ENCODE data around the gene R3HDM4.
A peak's percentile ranks its signal among the peaks of the same experiment; 100 is the strongest.

R3HDM4 gene

DNA sequence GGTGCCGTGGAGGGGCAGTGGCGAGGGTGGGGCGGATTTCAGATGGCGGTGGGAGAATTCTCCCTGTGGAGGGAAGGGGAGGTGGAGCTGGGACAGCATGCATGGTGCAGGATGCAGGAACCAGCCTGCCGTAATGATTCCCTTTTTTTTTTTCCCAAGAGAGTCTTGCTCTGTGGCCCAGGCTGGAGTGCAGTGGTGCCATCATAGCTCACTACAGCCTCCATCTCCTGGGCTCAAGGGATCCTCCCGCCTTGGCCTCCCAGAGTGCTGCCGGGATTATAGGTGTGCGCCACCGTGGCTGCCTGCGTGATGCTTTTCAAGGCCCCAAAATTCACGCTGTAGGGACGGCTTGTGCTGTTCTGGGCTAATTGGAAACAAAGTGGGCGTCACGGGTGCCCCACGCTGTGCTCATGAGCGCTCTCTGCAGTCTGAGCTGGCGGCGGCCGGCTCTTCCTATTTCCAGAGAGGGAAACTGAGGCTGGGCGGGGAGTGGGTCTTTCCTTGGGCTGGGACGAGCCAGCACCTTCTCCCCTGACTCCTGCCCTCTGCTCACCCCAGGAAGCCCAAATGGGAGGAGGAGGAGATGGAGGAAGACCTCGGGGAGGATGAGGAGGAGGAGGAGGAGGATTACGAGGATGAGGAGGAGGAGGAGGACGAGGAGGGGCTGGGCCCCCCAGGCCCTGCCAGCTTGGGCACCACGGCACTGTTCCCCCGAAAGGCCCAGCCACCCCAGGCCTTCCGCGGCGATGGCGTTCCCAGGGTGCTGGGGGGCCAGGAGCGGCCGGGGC, 19.0 kb upstream of the R3HDM4 start:
- Histone ChIP-seq H3K4me2 (ENCODE audit: low read length) (no peak overlapping the region), H3K9ac (ENCODE audit: low read length) (no peak overlapping the region), H3K14ac (ENCODE audit: low read length) (peak overlapping the region; percentile 62), H4K8ac (ENCODE audit: low read depth, low read length) (peak overlapping the region; percentile 81), H3K9me3 (ENCODE audit: insufficient read depth, low read depth, low read length) (no peaks in the 10 kb centered on the region), H2AK5ac (ENCODE audit: low read length) (peak overlapping the region; percentile 31), H2BK120ac (ENCODE audit: insufficient read depth, low read length, poor library complexity) (peak overlapping the region; percentile 94), H3K79me2 (ENCODE audit: control insufficient read depth, insufficient read depth, low read length, poor library complexity) (peaks cover 56% of the 10 kb centered on the region), H2BK5ac (ENCODE audit: low read depth, low read length, poor library complexity) (peak overlapping the region; percentile 92), H4K91ac (ENCODE audit: low read depth, low read length) (peak overlapping the region; percentile 96), H3K18ac (ENCODE audit: low read length) (peak overlapping the region; percentile 85), H3K27ac (ENCODE audit: low read depth, low read length) (peak overlapping the region; percentile 96), H3K27me3 (ENCODE audit: insufficient read depth, low read length) (no peaks in the 10 kb centered on the region), H3K23ac (ENCODE audit: low read length) (no peak overlapping the region), H2BK12ac (ENCODE audit: low read length) (peak overlapping the region; percentile 38), H3K4ac (ENCODE audit: low read depth, low read length) (peak overlapping the region; percentile 80), H3K4me1 (ENCODE audit: control insufficient read depth in 1 of 2, insufficient read depth in 2 of 2, low read length in 2 of 2) (peaks cover 51 to 53% of the 10 kb centered on the region in 2 experiments), H3K79me1 (ENCODE audit: low read length) (peaks cover 57% of the 10 kb centered on the region), H3K4me3 (ENCODE audit: low read depth, low read length) (no peak overlapping the region), H2AFZ (ENCODE audit: insufficient read depth, low read length, poor library complexity) (peak overlapping the region; percentile 6), H3K36me3 (ENCODE audit: control insufficient read depth in 1 of 2, insufficient read depth in 2 of 2, low read length in 2 of 2) (peaks cover 65 to 75% of the 10 kb centered on the region in 2 experiments), H4K12ac (ENCODE audit: low read depth, low read length) (peak overlapping the region; percentile 5)
- peak in 1 of 2 donors; percentile 57 for DNase-seq
- WGBS (ENCODE audit: extremely low coverage, insufficient coverage, insufficient read length) = 100% methylated on average over 3 of the region's 32 CpGs

DNA sequence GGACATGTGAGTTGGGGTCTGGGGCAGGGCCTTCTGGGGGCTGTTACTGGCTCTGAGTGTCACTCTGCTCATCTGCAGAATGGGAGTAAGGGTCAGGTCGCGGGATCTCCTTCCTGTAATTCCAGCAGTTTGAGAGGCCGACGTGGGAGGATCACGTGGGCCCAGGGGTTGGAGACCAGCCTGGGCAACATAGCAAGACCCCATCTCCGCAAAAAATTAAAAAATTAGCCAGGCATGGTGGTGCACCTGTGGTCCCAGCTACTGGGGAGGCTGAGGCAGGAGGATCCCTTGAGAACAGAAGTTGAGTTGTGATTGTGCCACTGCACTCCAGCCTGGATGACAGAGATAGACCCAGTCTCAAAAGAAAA, 16.9 kb upstream of the R3HDM4 start:
- H3K27me3 ChIP-seq (ENCODE audit: insufficient read depth, low read length) = no peaks in the 10 kb centered on the region
- H3K36me3 ChIP-seq (ENCODE audit: control insufficient read depth in 1 of 2, insufficient read depth in 2 of 2, low read length in 2 of 2) = peaks cover 49 to 57% of the 10 kb centered on the region in 2 experiments
- H4K91ac ChIP-seq (ENCODE audit: low read depth, low read length) = no peak overlapping the region
- H3K4me2 ChIP-seq (ENCODE audit: low read length) = no peak overlapping the region
- H3K9ac ChIP-seq (ENCODE audit: low read length) = peak overlapping the region; percentile 60
- peak overlapping the region; percentile 5 for H2BK12ac ChIP-seq (ENCODE audit: low read length)
- H2BK120ac ChIP-seq (ENCODE audit: insufficient read depth, low read length, poor library complexity) = peak overlapping the region; percentile 29
- H4K12ac ChIP-seq (ENCODE audit: low read depth, low read length) = no peak overlapping the region
- no peak overlapping the region for H3K18ac ChIP-seq (ENCODE audit: low read length)
- H3K79me1 ChIP-seq (ENCODE audit: low read length) = peaks cover 64% of the 10 kb centered on the region
- H3K4me1 ChIP-seq (ENCODE audit: control insufficient read depth in 1 of 2, insufficient read depth in 2 of 2, low read length in 2 of 2) = peaks cover 40 to 46% of the 10 kb centered on the region in 2 experiments
- no peak for DNase-seq
- H3K27ac ChIP-seq (ENCODE audit: low read depth, low read length) = peak overlapping the region; percentile 71
- H2AK5ac ChIP-seq (ENCODE audit: low read length) = no peak overlapping the region
- peak overlapping the region; percentile 71 for H3K4ac ChIP-seq (ENCODE audit: low read depth, low read length)
- H2BK5ac ChIP-seq (ENCODE audit: low read depth, low read length, poor library complexity) = peak overlapping the region; percentile 22
- no peaks in the 10 kb centered on the region for H3K9me3 ChIP-seq (ENCODE audit: insufficient read depth, low read depth, low read length)
- H4K8ac ChIP-seq (ENCODE audit: low read depth, low read length) = peak overlapping the region; percentile 29
- H3K79me2 ChIP-seq (ENCODE audit: control insufficient read depth, insufficient read depth, low read length, poor library complexity) = peaks cover 61% of the 10 kb centered on the region
- no peak overlapping the region for H2AFZ ChIP-seq (ENCODE audit: insufficient read depth, low read length, poor library complexity)
- no peak overlapping the region for H3K23ac ChIP-seq (ENCODE audit: low read length)
- H3K4me3 ChIP-seq (ENCODE audit: low read depth, low read length) = no peak overlapping the region
- WGBS (ENCODE audit: extremely low coverage, insufficient coverage, insufficient read length) = no CpG with 5 or more reads among the region's 6 CpGs
- peak overlapping the region; percentile 28 for H3K14ac ChIP-seq (ENCODE audit: low read length)

DNA sequence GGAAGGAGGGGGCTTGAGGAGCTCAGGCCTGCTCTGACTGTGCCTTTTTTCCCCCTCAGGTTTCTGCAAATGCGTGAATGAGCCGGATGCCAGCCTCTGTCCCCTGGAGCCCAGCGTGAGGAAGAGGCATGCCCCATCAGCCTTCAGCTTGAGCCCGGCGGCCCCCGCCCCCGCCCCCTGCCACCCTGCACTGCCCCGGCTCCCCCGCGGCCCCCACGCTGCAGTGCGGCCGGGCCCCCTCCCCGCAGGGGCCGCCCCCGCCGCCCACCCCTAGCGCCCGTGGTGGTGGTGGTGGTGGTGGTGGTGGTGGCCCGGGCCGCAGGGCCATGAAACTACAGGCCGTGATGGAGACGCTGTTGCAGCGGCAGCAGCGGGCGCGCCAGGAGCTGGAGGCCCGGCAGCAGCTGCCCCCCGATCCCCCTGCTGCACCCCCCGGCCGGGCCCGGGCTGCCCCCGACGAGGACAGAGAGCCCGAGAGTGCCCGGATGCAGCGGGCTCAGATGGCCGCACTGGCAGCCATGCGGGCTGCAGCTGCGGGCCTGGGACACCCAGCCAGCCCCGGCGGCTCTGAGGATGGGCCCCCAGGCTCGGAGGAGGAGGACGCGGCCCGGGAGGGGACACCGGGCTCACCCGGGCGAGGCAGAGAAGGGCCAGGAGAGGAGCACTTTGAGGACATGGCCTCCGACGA, 16.3 kb upstream of the R3HDM4 start:
- no peak overlapping the region for H4K12ac ChIP-seq (ENCODE audit: low read depth, low read length)
- H3K14ac ChIP-seq (ENCODE audit: low read length) = peak overlapping the region; percentile 28
- H3K9me3 ChIP-seq (ENCODE audit: insufficient read depth, low read depth, low read length) = no peaks in the 10 kb centered on the region
- peak overlapping the region; percentile 60 for H3K9ac ChIP-seq (ENCODE audit: low read length)
- peak overlapping the region; percentile 29 for H2BK120ac ChIP-seq (ENCODE audit: insufficient read depth, low read length, poor library complexity)
- peaks cover 35 to 43% of the 10 kb centered on the region in 2 experiments for H3K4me1 ChIP-seq (ENCODE audit: control insufficient read depth in 1 of 2, insufficient read depth in 2 of 2, low read length in 2 of 2)
- no peak overlapping the region for H2AFZ ChIP-seq (ENCODE audit: insufficient read depth, low read length, poor library complexity)
- H3K4me3 ChIP-seq (ENCODE audit: low read depth, low read length) = no peak overlapping the region
- peaks cover 64% of the 10 kb centered on the region for H3K79me1 ChIP-seq (ENCODE audit: low read length)
- no peak overlapping the region for H3K23ac ChIP-seq (ENCODE audit: low read length)
- peak overlapping the region; percentile 8 for H4K8ac ChIP-seq (ENCODE audit: low read depth, low read length)
- H3K27me3 ChIP-seq (ENCODE audit: insufficient read depth, low read length) = no peaks in the 10 kb centered on the region
- H3K79me2 ChIP-seq (ENCODE audit: control insufficient read depth, insufficient read depth, low read length, poor library complexity) = peaks cover 58% of the 10 kb centered on the region
- peak overlapping the region; percentile 43 for H3K18ac ChIP-seq (ENCODE audit: low read length)
- peak; percentile 59 to 68 for DNase-seq
- peaks cover 44 to 52% of the 10 kb centered on the region in 2 experiments for H3K36me3 ChIP-seq (ENCODE audit: control insufficient read depth in 1 of 2, insufficient read depth in 2 of 2, low read length in 2 of 2)
- no CpG with 5 or more reads among the region's 51 CpGs for WGBS (ENCODE audit: extremely low coverage, insufficient coverage, insufficient read length)
- H2AK5ac ChIP-seq (ENCODE audit: low read length) = no peak overlapping the region
- H2BK12ac ChIP-seq (ENCODE audit: low read length) = peak overlapping the region; percentile 5
- peak overlapping the region; percentile 1 for H2BK5ac ChIP-seq (ENCODE audit: low read depth, low read length, poor library complexity)
- H3K4ac ChIP-seq (ENCODE audit: low read depth, low read length) = peak overlapping the region; percentile 71
- peak overlapping the region; percentile 3 for H3K4me2 ChIP-seq (ENCODE audit: low read length)
- H4K91ac ChIP-seq (ENCODE audit: low read depth, low read length) = no peak overlapping the region
- H3K27ac ChIP-seq (ENCODE audit: low read depth, low read length) = peak overlapping the region; percentile 71

DNA sequence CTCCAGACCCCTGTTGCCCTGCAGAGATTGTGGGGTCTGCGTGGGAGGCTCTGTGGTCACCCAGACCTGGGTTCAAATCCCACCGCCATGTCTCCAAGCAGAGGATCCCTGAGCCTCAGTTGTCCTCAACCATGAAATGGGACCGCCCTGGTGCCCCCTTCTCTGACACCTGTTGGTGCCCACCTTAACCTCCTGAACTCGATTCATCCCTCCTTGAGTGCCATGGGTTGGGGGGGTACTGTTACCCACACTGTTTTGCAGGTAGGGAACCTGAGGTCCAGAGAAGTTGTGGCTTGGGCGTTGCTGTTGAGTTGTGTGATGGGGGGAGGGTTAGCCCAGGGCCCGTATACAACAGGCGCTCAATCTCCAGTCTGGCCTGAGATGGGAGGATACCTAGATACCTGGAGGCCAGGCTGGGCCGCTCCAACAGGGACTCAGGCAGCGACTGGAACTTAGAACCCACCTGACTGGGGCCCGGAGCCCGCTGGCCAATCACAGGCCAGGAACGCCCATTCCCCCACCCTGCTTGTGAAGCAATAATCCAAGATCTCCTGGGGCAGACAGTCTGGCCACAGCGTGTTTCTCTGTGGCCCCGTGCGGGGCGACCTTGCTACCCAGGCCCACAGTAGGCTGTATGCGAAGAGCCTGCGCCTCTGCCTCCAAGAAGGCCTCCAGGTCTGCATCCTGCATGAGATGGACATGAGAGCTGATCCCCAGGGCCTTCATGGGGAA, 15.6 kb upstream of the R3HDM4 start:
- H4K12ac ChIP-seq (ENCODE audit: low read depth, low read length) = no peak overlapping the region
- H3K14ac ChIP-seq (ENCODE audit: low read length) = peak overlapping the region; percentile 47
- H2AK5ac ChIP-seq (ENCODE audit: low read length) = peak overlapping the region; percentile 42
- peak overlapping the region; percentile 8 for H3K9ac ChIP-seq (ENCODE audit: low read length)
- peaks cover 40 to 45% of the 10 kb centered on the region in 2 experiments for H3K36me3 ChIP-seq (ENCODE audit: control insufficient read depth in 1 of 2, insufficient read depth in 2 of 2, low read length in 2 of 2)
- no peak overlapping the region for H2AFZ ChIP-seq (ENCODE audit: insufficient read depth, low read length, poor library complexity)
- H3K23ac ChIP-seq (ENCODE audit: low read length) = peak overlapping the region; percentile 58
- DNase-seq = peak; percentile 98 to 99
- no peak overlapping the region for H3K4me3 ChIP-seq (ENCODE audit: low read depth, low read length)
- no CpG with 5 or more reads among the region's 18 CpGs for WGBS (ENCODE audit: extremely low coverage, insufficient coverage, insufficient read length)
- no peaks in the 10 kb centered on the region for H3K27me3 ChIP-seq (ENCODE audit: insufficient read depth, low read length)
- peak overlapping the region; percentile 29 for H2BK12ac ChIP-seq (ENCODE audit: low read length)
- H3K9me3 ChIP-seq (ENCODE audit: insufficient read depth, low read depth, low read length) = peaks cover 2% of the 10 kb centered on the region
- H3K27ac ChIP-seq (ENCODE audit: low read depth, low read length) = peak overlapping the region; percentile 98
- peaks cover 51% of the 10 kb centered on the region for H3K79me2 ChIP-seq (ENCODE audit: control insufficient read depth, insufficient read depth, low read length, poor library complexity)
- peak overlapping the region; percentile 21 for H4K8ac ChIP-seq (ENCODE audit: low read depth, low read length)
- H4K91ac ChIP-seq (ENCODE audit: low read depth, low read length) = peak overlapping the region; percentile 33
- peak overlapping the region; percentile 44 for H3K18ac ChIP-seq (ENCODE audit: low read length)
- peak overlapping the region; percentile 57 for H2BK120ac ChIP-seq (ENCODE audit: insufficient read depth, low read length, poor library complexity)
- peak overlapping the region; percentile 87 for H3K4me2 ChIP-seq (ENCODE audit: low read length)
- peaks cover 63% of the 10 kb centered on the region for H3K79me1 ChIP-seq (ENCODE audit: low read length)
- H3K4me1 ChIP-seq (ENCODE audit: control insufficient read depth in 1 of 2, insufficient read depth in 2 of 2, low read length in 2 of 2) = peaks cover 34 to 42% of the 10 kb centered on the region in 2 experiments
- H3K4ac ChIP-seq (ENCODE audit: low read depth, low read length) = peak overlapping the region; percentile 99
- H2BK5ac ChIP-seq (ENCODE audit: low read depth, low read length, poor library complexity) = peak overlapping the region; percentile 77
